Activated CD4-positive, alpha-beta T cell treated with anti-CD3 and anti-CD28 coated beads, Interleukin-2, amount 10 ng/mL, durations not matched to agents 7 days and 5 days (primary cell): ENCODE results near the gene CCNC. TPM values are rescaled to one million over a fixed set of nuclear protein-coding genes. Genes with fewer than 3 reads are reported as not detected.

Experiments used
- CTCF ChIA-PET: fragments of 350-600 bp; sonication (Branson Sonifier 250); formaldehyde crosslinking; loops from one replicate; lab custom pipeline; 2021; ENCODE audit warnings: antibody characterized with exemption; lab: Charles Lee
- POLR2A ChIA-PET: fragments of 350-600 bp; sonication (Branson Sonifier 250); formaldehyde crosslinking; loops from one replicate; lab custom pipeline; 2021; ENCODE audit warnings: antibody characterized with exemption; lab: Charles Lee
- DNase-seq: peaks from one replicate; pipeline ENCODE4 v3.0.0-alpha.2; 2020
- H3K27ac Mint-ChIP-seq: one replicate; pipeline ENCODE4 v1.8.0; 2021; ENCODE audit warnings: mild to moderate bottlenecking, moderate library complexity, mixed read lengths
- H3K27me3 Mint-ChIP-seq: one replicate; pipeline ENCODE4 v1.8.0; 2021; ENCODE audit warnings: mixed read lengths
- H3K36me3 Mint-ChIP-seq: one replicate; pipeline ENCODE4 v1.8.0; 2021; ENCODE audit warnings: low read depth, mixed read lengths
- H3K4me1 Mint-ChIP-seq: one replicate; pipeline ENCODE4 v1.8.0; 2021; ENCODE audit warnings: mixed read lengths
- H3K4me3 Mint-ChIP-seq: one replicate; pipeline ENCODE4 v1.8.0; 2021; ENCODE audit warnings: mild to moderate bottlenecking, moderate library complexity, mixed read lengths
- H3K9me3 Mint-ChIP-seq: one replicate; pipeline ENCODE4 v1.8.0; 2021; ENCODE audit warnings: mixed read lengths
- total RNA-seq, 2 experiments: library from RNA; stranded (reverse); gene quantifications; one replicate each; pipeline ENCODE4 v1.2.3, GENCODE V29; 2021

CCNC gene
- total RNA-seq, 2 experiments from 2014 or later = 29.3 to 34.8 TPM

DNA sequence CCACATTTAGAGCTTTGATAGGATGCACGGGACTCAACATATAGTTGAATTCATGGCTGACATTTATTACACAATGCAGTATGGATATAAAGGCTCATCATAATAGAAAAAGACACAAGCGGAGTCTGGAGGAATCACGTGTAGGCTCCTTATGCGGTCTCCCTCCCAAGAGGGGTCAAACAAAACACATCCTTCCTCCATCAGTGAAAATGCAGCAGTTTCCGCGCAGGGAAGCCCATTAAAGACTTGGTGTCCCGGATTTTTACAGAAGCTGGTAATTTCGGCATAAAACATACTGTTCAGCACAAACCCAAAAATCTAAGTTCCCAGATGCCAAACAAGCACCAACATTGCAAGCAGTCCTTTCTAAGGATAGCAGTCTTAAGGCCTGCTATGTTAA lies 54.4 kb downstream of the CCNC start:
- Mint-ChIP-seq H3K27me3 (peaks cover 8% of the 10 kb centered on the region), H3K27ac (no peak overlapping the region), H3K36me3 (no peaks in the 10 kb centered on the region), H3K9me3 (no peaks in the 10 kb centered on the region), H3K4me3 (peak overlapping the region; percentile 93), H3K4me1 (peaks cover 26% of the 10 kb centered on the region)
- DNase-seq = no peak
- ChIA-PET POLR2A (no interaction called here), CTCF (interaction anchor here (0.6 to 1.3 kb wide), 3 partner anchors 10 to 30 kb away, joined by 3 to 6 read pairs (median 3); no protein-coding TSS in a partner anchor)

DNA sequence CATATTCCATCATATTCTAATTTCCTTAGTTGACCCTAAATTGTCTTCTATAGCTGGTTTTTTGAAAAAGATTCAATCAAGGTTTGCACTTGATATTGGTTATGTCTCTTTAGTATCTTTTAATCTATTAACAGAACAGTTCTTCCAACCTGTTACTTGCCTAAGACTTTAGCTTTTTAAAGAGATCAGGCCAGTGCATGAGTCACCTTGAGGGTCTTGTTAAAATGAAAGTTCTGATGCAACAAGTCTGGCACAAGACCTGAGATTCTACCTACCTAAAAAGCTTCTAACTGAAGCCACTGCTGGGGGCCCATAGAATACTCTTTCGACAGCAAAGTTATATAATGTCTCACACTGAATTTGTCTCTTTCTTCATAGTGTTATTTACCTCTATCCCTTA lies 56.4 kb downstream of the CCNC start:
- Mint-ChIP-seq H3K27me3 (peaks cover 6% of the 10 kb centered on the region), H3K4me3 (no peak overlapping the region), H3K4me1 (peaks cover 26% of the 10 kb centered on the region), H3K27ac (no peak overlapping the region), H3K36me3 (peaks cover 3% of the 10 kb centered on the region), H3K9me3 (no peaks in the 10 kb centered on the region)
- POLR2A ChIA-PET = no interaction called here
- DNase-seq = no peak
- CTCF ChIA-PET = interaction anchor here (0.8 kb wide), 1 partner anchor 10 kb away, joined by 4 read pairs; no protein-coding TSS in a partner anchor

DNA sequence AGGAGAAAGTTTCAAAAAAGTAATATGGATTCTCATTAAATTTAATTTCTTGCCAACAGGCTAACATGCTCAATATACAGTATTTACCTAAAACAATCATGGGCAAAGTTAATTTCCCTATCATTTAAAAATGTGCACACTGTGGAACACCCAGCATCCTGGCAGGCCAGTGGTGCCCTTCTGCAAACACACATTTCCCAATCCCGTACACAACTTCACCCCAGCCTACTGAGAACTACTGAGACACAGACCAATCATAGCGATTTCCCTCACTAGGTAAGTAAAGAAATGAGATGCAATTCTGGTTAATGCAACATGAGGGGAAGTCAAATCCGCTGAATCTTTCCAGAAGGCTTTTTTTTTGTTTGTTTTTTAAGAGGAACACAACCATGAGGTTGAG lies 60.8 kb downstream of the CCNC start:
- no peaks in the 10 kb centered on the region for H3K27me3 Mint-ChIP-seq
- ChIA-PET POLR2A (no interaction called here), CTCF (interaction anchor here (0.7 kb wide), 1 partner anchor 13 kb away, joined by 3 read pairs; no protein-coding TSS in a partner anchor)
- H3K4me3 Mint-ChIP-seq = no peak overlapping the region
- no peaks in the 10 kb centered on the region for H3K9me3 Mint-ChIP-seq
- peaks cover under 1% of the 10 kb centered on the region for H3K4me1 Mint-ChIP-seq
- no peak for DNase-seq
- H3K36me3 Mint-ChIP-seq = peaks cover 7% of the 10 kb centered on the region
- H3K27ac Mint-ChIP-seq = no peak overlapping the region

DNA sequence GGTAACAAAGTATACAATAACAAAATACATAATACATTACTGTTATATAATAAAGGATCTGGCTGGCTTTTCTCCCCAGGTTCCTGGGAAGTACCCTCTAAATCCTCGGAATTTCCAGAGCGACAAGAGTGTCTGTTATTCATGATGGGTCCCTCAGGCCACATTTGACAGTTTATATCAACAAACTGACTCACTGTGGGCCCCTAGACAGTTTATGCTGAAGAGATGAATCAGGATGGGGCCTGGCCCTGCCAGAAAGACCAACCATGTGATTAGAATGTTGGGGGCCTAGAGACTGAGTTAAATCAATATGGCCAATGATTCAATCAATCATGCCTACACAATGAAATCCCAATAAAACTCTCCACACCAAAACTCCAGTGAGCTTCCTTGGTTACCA lies 66.7 kb downstream of the CCNC start:
- ChIA-PET CTCF (no interaction called here), POLR2A (no interaction called here)
- H3K36me3 Mint-ChIP-seq = peaks cover 10% of the 10 kb centered on the region

DNA sequence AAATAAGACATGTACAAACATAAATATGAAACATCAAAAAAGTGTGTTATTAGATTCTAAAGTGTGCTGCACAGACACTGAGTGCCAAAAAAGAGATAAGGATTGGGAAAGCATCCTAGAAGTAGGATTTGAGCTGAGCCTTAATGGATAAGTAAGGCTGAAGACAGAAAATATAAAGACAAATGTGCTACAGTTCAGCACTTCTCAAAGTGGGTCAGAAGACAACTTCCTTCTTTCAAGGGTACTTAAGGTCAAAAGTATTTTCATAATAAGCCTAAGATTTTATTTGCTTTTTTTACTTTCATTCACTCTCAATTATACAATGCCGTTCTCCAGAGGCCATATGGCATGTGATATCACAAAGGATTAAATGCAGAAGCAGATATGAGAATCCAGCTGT lies 70.0 kb downstream of the CCNC start:
- Mint-ChIP-seq H3K4me3 (no peak overlapping the region), H3K36me3 (peaks cover 6% of the 10 kb centered on the region), H3K27me3 (no peaks in the 10 kb centered on the region), H3K9me3 (no peaks in the 10 kb centered on the region), H3K27ac (no peak overlapping the region), H3K4me1 (no peaks in the 10 kb centered on the region)
- DNase-seq = no peak
- ChIA-PET CTCF (no interaction called here), POLR2A (no interaction called here)

More for the DNA sequence above, 66.7 kb downstream of the CCNC start:
- Mint-ChIP-seq H3K4me3 (no peak overlapping the region), H3K9me3 (no peaks in the 10 kb centered on the region), H3K27ac (no peak overlapping the region), H3K4me1 (no peaks in the 10 kb centered on the region), H3K27me3 (no peaks in the 10 kb centered on the region)
- no peak for DNase-seq

DNA sequence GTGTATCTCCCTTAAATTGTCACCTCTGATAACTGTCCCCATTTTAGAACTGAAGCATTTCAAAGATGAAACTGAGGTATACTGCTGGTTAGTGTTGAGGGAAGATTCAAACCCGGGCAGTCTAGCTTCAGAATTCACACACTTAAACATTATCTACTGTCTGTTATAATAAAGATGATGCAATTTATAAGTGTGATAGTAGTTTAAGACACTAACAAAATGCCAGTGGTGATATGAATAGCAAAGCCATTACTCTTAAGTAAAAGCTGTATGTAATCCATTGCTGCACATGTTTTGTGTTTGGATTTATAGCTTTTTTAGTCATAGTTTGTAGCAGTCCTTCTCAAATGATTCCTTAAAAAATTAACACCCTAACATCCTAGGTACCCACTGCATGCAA lies 73.0 kb downstream of the CCNC start:
- Mint-ChIP-seq H3K4me3 (no peak overlapping the region), H3K27ac (no peak overlapping the region), H3K4me1 (peaks cover 4% of the 10 kb centered on the region), H3K36me3 (peaks cover 6% of the 10 kb centered on the region), H3K9me3 (no peaks in the 10 kb centered on the region), H3K27me3 (no peaks in the 10 kb centered on the region)
- POLR2A ChIA-PET = no interaction called here
- DNase-seq = no peak
- CTCF ChIA-PET = no interaction called here

Other genes with a start within 250 kb of the CCNC start
- gene FAXC, start 219.0 kb downstream of the CCNC start, total RNA-seq = under 1 TPM in 1 of 2 experiments, not detected in 1; 0.07 TPM
- 1 to 10 TPM; 8.2 to 8.3 TPM for gene COQ3, start 174.5 kb downstream of the CCNC start, total RNA-seq
- 100 to 1,000 TPM; 138 to 143 TPM for gene PNISR, start 143.4 kb downstream of the CCNC start, total RNA-seq
- gene USP45, start 53.2 kb downstream of the CCNC start, total RNA-seq = 10 to 100 TPM in 1 of 2 experiments, 1 to 10 TPM in 1; 7.3 to 10.8 TPM
- not detected for gene PRDM13, start 38.2 kb upstream of the CCNC start, total RNA-seq